22Rv1 (cell line): ENCODE data around the gene DOCK9.

Experiments used
- CTCF ChIP-seq: fragments of 450-650 bp; IDR thresholded peaks from 2 replicates; pipeline ENCODE4 v1.5.1; 2017; ENCODE audit warnings: mild to moderate bottlenecking
- ZFX ChIP-seq: fragments of 450-650 bp; IDR thresholded peaks from 2 replicates; pipeline ENCODE4 v1.6.1; 2017; ENCODE audit warnings: antibody characterized with exemption, borderline replicate concordance

GRCh38 chr13:98778749-98779148 lies 199.1 kb downstream of the DOCK9 start:
- TF ChIP-seq CTCF, result no peak
- no peak for TF ChIP-seq ZFX
